Stimulated activated CD8-positive, alpha-beta memory T cell treated with anti-CD3 and anti-CD28 coated beads, Interleukin-15, amount 100 ng/mL, for 4 hours (primary cell): Measurements from ENCODE around the gene SMTNL2.

Experiments used
- DNase-seq, 2 donors: peaks; one replicate each; pipeline ENCODE4 v3.0.0-alpha.2; 2020; ENCODE audit warnings: low read depth in 2 of 2

Gene SMTNL2

DNA sequence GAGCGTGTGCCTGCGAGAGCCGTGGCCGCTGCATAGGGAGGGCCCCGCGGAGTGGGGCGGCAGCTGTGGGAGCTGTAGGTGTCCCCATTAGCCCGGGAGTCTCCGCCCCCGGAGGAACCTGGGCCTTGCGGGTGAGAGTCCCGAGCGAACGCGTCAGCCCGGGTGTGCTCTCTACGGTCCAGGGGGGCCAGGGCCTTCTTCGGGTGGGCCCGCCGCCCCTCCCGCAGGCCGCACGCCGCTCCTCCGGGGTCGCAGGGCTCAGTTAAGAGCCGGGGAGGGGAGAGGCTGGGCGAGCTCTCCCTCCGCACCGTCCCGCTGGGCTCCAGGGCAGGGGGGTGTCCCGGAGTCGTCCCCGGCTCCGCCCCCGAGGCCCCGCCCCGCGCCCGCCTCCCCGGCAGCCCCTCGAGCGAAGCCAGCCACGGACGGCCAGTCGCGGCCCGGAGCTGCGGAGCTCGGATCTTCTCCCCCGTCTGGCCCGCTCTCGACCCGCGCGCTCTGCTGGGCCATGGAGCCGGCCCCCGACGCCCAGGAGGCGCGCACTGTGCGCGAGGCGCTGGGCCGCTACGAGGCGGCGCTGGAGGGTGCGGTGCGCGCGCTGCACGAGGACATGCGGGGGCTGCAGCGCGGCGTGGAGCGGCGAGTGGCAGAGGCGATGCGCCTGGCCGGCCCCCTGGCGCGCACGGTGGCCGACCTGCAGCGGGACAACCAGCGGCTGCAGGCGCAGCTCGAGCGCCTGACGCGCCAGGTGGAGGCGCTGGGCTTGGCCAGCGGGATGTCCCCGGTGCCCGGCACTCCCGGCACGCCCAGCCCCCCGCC, at the start of gene SMTNL2:
SMTNL2 (plus strand) TSS at position 429 of the 816 bp plus-strand sequence; CDS start at position 506, 77 bp downstream.
- no peak for DNase-seq

DNA sequence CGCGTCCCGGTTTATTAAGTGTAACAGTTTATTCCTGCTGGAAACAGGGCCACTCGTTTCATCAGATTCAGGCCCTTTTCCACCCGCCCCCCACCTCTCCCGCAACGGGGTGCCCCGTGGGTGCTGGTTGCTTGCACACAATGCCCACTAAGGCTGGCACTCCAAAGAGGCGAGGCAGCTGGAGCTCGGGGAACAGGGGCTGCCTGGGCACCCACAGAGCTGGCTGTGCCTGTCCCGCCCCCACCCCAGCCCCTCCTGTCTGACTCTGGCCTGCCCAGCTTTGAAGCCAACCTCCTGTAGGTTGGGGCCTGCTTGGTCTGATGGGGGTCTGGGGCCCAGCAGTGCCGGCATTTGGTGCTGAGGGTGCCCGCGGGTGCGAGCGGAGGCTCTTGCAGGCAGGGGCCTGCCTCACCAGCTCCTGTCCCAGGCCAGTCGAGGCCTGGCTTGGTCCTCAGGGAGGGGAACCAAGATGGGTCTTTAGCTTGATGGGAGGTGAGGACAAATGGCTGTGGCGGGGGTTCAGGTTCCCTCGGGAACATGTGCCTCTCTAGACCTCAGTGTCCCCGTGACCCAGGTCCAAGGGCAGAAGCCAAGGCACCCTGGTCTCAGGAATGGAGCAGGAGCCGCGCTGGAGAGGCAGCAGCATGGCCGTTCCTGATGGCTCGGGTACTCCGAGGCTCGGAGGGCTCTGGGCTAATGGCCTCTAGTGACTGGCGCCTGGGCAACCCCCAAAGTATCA, 49.2 kb upstream of the SMTNL2 start:
- no peak for DNase-seq

DNA sequence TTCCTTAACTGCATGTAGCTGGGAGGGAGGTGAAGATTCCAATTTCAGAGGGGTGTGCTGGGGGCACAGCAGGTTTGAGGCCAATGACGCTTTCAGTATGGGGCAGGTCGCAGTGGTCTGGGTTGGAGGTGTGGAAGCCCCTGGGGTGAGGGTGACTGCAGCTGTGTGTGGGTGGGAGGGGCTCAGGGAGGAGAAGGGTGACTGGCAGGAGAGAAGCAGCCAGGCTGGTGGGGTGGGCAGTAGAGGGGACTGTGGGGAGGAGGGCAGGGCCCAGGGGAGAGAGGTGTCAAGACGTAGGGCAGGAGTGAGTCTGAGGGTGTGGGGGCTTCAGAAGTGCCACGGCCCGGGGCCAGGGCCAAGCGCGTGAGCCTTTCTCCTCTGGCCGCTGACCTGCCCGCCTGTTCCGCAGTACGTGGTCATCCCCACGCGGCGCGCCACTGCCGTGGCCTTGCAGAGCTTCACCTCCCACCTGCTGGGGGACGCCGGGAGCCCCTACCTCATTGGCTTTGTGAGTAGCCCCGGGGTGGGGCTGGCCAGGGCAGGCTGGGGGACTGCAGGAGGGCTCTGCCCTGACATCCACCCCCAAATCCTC, 48.6 kb upstream of the SMTNL2 start:
- no peak for DNase-seq

DNA sequence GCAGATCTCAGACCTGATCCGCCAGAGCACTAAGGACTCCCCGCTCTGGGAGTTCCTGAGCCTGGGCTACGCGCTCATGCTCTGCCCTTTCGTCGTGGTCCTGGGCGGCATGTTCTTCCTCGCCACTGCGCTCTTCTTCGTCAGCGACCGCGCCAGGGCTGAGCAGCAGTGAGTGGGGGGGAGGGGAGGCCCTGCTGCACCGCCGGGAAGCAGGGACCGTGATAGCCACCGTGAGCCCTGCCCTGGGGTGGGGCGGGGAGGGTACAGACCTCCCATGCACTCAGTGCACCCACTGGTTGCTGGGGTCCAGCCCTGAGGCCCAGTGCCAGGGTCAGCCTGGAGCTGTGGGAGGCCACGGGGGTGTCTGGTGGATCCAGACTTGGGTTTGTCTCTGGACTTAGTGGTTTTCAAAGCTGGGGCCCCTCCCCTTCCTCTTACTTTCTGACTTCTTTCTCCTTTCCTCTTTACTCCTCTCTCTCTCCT, 48.0 kb upstream of the SMTNL2 start:
- DNase-seq = no peak

DNA sequence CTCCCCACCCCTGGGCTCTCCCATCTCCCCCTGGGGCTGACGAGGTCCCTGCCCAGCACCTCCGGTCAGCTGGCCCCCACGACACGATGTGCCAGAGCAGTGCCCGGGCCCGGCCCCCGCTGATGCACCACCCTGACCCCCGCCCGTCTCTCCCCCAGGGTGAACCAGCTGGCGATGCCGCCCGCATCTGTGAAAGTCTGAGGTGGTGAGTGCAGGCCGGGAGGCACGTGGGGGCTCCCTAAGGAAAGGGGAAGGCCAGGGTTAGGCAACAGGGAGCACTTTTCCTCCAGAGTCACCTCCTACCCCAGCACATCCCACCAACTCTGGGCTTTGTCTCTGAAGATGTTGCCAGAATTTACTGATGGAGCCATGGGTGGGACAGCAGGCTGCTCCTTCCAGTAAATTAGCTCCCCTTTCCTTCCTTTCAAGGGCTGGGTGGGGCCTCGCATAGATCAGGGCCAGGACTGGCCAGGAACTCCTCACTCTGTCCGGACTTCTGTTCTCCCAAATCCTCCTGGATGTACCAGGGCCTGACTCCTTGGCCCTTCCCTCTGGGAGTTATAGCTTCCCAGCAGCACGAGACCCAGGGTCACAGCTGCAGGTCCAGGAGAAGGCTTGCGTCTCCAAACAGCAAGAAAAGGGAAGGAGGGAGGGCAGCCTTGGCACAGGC, 47.5 kb upstream of the SMTNL2 start:
- no peak for DNase-seq

DNA sequence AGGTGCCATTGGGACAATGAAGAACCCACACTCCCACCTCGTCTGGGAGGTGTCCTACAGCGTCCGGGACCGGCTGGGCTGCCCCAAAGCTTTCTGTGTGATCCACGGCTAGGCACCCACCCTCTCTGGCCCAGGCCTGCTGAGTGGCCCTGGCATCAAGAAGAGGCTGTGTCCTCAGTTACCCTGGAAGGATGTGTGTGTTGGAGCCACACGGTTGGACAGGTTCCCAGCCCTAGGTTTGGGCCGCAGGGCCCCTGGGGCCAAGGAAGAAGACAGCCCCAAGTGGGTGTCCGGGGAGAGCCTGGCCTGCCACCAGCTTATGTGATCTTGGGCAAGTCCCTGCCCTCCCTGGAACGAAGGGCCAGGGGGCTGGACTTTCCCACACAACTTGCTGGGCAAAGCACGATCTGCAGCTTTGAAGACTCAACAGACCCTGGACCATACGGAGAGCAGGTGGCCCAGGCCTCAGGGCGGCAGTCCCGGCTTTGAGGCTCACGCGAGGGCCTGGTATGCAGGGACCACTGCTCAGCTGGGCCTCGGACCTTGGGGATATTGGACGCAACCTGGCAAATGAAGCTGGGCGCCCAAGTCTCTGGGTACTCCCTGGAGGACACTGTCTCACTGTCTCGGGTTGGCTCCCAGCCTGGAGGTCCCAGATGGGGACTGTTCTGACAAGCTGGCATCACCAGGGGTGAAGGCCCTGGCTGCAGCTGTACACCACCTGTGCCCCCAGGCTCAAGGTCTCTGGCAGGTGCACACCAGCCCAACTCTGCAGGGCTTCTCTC, 46.7 kb upstream of the SMTNL2 start:
- DNase-seq = no peak

DNA sequence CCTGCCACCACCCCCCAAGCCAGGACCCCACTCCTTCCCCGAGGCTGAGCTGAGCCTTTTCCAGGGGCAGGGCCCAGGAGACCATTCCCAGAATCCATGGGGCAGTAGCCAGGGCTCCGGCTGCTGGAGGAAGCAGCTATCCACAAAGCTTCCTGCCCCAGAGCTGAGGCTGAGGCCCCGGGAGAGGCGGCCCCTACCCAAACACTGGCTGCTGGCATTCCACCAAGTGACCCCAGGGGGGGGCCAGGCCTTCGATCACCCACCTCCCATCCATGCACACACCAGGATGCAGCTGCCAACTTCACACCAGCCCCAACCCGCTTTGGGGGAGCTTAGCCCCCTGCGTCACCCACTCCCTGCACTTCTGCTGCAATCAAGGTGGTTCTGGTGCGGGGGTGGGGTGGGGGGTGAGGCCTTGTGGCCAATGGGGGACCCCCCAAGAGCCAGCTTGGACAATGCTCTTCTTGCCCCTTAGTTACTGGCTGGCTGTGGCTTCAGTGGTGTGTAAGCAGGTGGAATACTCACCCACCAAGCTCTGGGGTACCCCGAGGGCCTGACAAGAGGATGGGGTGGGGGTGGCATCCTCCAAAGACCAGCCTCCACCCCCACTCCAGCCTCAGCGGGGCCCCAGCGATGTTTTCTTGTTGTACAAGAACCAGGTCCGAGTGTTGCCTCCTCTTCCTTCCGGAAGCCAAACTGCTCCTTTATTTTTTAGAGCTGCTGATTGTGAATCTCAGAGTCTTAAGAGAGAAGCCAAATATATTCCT, 45.9 kb upstream of the SMTNL2 start:
- no peak for DNase-seq

DNA sequence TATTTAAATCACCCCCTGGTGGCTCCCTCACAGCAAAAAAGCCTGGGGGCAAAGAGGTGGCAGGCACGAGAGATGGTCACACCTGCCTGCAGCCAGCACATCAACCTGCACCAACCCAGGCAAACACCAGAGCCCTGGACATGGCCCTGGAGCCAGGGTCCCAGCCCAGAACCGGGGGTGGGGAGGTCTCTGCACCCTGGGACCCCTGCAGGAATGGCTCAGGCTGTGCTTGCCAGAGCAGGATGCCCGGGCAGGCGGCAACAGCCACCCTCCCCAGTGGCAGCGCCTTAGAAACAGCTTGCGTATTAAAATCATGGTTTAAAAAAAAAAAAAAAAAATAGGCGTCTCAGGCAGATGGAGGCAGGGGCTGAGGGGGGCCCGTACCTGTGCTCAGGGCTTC, 45.3 kb upstream of the SMTNL2 start:
- no peak for DNase-seq

DNA sequence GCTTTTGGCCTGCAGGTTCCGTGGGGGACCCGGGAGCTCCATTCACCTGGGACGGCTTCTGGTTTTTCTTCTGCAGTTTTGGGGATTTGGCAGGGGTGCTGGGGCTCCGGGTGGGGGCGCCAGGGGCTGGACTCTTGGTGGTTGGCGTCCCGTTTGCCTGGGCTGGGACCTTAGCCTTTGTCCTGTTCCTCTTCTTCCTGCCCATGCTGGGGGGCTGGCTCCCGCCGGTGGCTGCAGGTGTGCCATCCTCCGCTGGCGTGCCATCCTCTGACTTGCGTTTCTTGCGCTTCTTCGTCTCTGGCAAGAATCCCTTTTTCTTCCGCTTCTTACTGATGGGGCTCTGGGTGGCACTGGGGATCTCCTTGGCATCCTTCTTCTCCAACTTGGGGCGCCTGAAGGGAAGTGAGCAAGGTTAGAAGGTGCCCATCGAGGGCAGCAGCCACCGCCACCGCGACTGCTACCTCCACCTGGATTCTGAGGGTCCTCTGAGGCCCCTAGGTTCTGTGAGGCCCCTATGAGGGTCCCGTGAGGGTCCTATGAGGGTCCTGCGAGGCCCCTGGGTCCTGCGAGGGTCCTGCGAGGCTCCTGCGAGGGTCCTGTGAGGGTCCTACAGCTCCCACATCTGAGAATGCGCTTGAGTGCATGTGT, 44.6 kb upstream of the SMTNL2 start:
- no peak for DNase-seq

DNA sequence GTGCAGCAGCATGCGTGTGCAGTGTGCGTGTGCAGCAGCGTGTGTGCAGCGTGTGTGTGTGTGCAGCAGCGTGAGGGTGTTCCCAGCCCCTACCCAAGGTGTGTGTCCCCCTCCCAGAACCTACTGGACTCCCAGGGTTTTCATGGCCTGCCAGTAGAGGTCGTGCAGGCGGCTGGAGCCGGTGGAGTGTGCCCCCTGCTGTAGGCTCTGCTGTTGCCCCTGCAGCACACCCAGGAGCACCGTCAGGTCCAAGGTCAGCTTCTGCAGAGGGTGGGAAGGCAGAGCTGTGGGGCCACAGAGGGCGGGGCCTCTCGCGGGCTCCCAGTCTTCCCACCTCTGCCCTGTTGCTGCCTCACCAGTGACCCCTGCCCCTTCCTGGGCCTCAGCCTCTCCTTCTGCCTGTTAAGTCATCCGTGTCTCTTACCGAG, 44.1 kb upstream of the SMTNL2 start:
- DNase-seq = no peak

DNA sequence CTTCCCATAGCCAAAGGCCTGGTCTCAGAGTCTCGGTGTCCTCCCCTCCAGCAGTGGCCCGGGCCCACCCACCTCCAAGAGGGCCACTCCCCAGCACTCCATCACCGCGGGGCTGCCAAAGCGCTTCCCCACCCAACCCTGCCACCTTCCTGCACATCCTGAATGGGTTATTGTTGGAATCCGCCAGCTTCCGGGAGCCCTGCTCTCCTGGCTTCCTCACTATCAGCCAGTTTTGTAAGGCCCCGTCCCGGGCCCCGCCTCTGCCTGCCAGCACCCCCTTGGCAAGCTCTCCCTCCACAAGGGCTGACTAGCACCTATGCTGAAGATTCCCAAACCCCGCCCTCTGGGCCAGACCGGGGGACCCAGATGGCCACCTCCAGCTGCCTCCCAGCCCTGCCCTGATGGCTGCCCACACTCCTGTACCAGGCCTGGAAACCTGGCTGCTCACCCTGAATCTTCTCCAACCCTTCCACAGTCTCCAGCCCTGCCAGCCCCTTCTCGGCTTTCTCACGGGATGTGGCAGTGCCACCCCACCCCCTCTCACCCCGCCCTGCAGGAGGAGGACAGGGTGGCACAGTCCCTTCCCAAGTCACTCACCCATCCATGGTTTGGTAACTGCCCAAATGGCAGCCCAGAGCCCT, 43.5 kb upstream of the SMTNL2 start:
- DNase-seq = no peak

DNA sequence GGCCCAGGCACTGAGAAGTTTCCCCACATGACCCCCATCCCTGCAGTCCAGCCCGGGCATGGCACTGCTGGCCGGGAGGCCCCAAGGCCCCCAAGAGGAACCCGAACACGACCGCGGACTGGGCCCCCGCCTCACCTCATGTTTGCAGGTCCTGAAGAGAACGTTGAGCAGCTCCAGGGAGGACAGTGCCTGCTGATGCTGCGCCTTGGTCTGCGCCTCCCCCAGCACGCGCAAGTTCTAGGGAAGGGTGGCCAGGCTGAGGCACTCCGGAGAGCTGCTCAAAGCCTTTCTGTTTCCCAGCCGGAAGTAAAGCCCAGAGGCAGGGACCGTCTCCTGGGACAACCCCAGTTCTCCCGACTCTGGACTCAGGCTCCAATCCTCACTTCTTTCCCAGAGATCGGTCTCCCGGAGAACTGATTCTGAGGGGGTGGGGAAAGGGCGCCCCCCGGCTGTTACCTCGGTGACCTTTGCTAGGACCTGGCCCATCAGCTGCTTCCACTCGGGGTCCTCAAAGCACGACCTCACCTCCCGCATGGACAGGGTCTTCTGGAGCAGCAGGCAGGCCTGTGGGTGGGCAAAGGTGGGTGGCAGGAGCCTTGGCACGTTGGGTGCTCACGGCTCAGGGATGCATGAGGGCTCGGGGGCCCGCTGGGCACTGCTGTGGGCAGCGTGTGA, 42.9 kb upstream of the SMTNL2 start:
- no peak for DNase-seq

DNA sequence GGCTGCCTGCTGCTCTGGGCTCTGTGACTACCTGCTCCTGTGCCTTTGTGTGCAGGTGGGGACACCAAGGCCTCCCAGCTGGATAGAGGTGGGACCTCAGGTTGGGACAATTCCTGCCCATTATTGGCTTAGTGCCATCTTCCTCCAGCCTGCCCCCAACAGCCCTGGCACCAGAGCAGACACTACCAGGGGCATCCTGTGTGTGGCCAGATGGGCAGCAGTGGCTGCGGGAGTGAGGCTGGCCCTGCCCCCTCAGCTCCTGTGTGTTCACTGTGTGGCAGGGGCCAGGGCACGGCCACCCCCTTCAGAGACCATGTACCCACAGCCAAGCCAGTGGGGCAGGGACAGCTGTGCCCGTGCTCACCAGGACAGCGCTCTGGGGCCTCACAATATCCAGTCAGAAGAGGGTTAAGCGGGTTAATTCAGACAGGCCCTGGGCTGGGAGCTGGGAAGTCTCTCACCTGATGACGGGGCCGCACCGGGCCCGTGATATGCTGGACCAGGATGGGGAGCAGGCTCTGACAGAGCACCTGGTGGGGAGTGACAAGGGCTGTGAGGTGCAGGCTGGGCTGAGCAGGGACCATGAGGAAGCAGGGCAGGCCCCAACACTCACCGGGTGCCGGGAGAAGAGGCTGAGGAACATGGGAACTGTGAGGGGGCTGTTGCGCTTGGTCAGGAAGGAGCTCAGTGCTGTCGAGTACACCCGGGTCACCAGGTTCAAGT, 42.2 kb upstream of the SMTNL2 start:
- DNase-seq = no peak

DNA sequence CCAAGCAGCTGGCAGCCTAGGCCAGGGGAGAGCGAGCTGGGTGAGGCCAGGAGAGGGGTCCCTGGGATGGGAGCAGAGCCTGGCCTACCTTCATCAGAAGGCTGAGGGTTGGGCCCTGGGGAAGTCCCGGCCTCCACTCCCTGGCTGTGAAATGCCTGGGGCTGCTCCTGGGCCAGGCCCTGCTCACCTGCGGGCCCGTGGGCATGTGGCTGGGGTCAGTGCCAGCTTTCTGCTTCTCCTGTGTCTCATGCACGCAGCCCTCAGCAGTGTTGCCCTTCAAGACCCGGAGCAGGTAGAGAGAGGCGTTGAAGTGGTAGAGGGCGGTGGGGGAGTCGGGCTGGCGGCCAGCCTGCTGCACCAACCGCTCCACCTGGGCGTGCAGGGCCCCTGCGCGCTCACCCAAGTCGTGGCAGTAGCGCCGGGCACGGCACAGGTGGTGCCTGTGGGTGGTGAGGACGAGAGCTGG, 41.6 kb upstream of the SMTNL2 start:
- no peak for DNase-seq

DNA sequence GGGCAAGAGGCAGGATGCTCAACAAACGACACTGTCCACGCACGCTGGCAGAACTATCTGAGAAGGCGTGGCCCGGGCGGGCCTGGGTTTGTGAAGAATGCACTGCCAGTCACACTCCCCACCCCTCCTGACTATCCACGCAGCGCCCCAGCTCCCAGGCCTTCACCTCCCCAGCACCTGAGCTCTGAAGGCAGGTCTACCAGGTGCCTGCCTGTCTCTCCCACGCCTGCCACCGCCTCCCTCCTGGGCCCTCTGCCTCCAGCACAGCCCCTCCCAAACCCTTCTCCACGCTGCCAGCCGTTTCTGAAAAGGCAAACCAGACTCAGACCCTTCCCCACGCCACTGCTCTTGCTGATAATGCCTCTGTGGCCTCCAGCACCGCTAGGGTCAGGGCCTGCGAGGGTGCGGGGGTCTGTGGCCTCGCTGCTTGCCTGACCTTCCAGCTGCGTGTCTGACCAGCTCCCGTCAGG, 40.7 kb upstream of the SMTNL2 start:
- no peak for DNase-seq

DNA sequence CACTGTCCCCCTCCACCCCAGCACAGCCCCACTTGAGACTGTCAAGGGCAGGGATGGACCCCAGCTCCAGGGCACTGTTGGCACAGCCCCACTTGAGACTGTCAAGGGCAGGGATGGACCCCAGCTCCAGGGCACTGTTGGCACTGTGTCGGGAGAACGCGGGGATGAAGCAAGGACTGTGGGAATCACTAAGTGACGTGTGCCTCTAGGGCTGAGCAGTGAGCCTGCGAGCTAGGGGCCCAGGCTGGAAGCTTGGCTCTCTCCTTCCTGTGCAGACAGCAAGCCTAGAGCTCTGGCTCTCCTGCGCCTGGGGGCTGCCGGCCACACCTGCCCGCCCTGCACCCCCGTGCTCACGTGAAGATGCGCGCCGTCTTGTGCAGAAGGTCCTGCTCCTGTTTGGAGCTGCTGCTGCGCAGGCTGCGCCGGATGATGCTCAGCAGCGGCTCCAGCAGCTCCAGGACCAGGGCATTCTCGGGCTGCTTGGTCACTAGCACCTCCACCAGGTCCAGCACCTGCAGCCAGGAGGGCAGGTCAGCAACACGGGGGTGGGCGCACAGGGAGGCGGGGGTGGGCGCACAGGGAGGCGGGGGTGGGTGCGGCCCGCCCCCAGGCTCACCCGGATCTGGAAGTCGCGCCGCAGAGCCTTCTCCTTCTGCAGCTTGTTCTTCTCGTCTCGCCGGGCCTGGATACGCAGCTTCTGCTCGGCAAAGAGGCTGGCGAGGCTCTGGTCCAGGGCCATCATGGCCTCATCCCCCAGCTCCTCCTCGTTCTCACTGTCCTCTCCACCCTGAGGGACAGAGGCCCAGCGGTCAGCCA, 40.0 kb upstream of the SMTNL2 start:
- DNase-seq = no peak

DNA sequence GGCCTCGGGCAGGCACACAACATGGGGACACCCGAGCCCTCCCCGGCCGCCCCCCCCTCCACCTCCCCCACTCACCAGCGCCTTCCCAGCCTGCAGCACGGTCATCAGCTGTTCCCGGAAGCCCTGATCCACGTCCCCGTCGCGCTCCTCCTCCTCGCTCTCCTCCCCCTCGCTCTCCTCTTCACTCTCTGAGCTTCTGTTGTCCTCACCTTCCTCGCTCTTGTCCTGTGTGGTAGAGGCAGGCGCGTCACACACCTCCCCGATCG, 39.4 kb upstream of the SMTNL2 start:
- DNase-seq = no peak
